ENCODE measurements around the gene FMNL2.

DNA sequence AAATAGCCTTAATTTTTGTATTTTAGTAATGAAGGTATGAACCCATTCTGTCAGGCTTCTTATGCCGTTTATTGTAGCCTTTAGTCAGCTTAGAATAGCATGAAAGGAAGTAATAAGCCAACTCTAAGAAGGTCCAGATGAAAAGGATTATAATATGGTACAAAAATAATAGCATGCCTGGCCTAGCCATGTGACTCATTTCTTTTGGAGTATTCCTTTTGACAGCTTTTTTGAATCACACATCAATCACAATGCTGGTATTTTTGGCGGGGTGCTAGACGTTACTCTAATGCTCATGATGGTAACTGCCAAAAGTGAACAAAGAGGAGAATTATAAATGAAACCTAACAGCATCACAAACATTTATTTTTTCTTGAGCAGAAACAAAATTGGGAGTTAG, 19.9 kb downstream of the FMNL2 start:
- TF ChIP-seq, protein P1, sequence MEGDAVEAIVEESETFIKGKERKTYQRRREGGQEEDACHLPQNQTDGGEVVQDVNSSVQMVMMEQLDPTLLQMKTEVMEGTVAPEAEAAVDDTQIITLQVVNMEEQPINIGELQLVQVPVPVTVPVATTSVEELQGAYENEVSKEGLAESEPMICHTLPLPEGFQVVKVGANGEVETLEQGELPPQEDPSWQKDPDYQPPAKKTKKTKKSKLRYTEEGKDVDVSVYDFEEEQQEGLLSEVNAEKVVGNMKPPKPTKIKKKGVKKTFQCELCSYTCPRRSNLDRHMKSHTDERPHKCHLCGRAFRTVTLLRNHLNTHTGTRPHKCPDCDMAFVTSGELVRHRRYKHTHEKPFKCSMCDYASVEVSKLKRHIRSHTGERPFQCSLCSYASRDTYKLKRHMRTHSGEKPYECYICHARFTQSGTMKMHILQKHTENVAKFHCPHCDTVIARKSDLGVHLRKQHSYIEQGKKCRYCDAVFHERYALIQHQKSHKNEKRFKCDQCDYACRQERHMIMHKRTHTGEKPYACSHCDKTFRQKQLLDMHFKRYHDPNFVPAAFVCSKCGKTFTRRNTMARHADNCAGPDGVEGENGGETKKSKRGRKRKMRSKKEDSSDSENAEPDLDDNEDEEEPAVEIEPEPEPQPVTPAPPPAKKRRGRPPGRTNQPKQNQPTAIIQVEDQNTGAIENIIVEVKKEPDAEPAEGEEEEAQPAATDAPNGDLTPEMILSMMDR (conservative IDR thresholded peaks at IDR 0.05; ENCODE audit: low read depth, low read length), result no peak
- TF ChIP-seq EZH2 (IDR thresholded peaks at IDR 0.05; ENCODE audit: borderline replicate concordance, low read depth, low read length, poor library complexity, severe bottlenecking), result no peak

All from A673 (cell line).